GM23338 (cell line): ENCODE data around the gene CCDC69.

Source experiments
- CREB1 ChIP-seq: fragments of 250-450 bp; sonication (Bioruptor Pico); IDR thresholded peaks from 2 replicates; pipeline ENCODE4 v1.5.0; 2020; ENCODE audit warnings: low read depth, mild to moderate bottlenecking, moderate library complexity
- EZH2 ChIP-seq: fragments of 200-600 bp; sonication (generic); IDR thresholded peaks from one replicate; pipeline ENCODE4 v1.8.0; 2017; ENCODE audit warnings: antibody characterized with exemption, mild to moderate bottlenecking, low read depth; ENCODE audit not compliant: unreplicated experiment
- EZH2phosphoT487 ChIP-seq: fragments of 200-600 bp; sonication (generic); IDR thresholded peaks from one replicate; pipeline ENCODE4 v1.8.1; 2018; ENCODE audit warnings: antibody characterized with exemption; ENCODE audit not compliant: unreplicated experiment
- JUNB ChIP-seq: IDR thresholded peaks from one replicate; pipeline ENCODE4 v1.6.1; 2016; ENCODE audit warnings: antibody characterized with exemption; ENCODE audit not compliant: unreplicated experiment
- NANOG ChIP-seq: IDR thresholded peaks from 2 replicates; pipeline ENCODE4 v1.6.1; 2016; ENCODE audit warnings: antibody characterized with exemption, borderline replicate concordance
- POLR2AphosphoS5 ChIP-seq: IDR thresholded peaks from 2 replicates; pipeline ENCODE4 v1.6.1; 2016; ENCODE audit warnings: antibody characterized with exemption, low read depth
- REST ChIP-seq: IDR thresholded peaks from one replicate; pipeline ENCODE4 v1.6.1; 2018; ENCODE audit warnings: antibody characterized with exemption; ENCODE audit not compliant: unreplicated experiment
- STAT1 ChIP-seq: IDR thresholded peaks from one replicate; pipeline ENCODE4 v1.6.1; 2016; ENCODE audit warnings: antibody characterized with exemption; ENCODE audit not compliant: unreplicated experiment
- ZNF331 ChIP-seq: fragments of 250-450 bp; sonication (Bioruptor Pico); IDR thresholded peaks from 2 replicates; pipeline ENCODE4 v1.5.0; 2020; ENCODE audit warnings: low read depth, mild to moderate bottlenecking, moderate library complexity
- TF ChIP-seq, protein P1 (sequence below), 2 experiments: fragments of 200-600 bp in 1 of 2; sonication (generic) in 1 of 2; conservative IDR thresholded peaks; 2 replicates each; pipeline versions ENCODE4 v1.5.1 to v1.6.1; 2016 to 2017; ENCODE audit warnings: antibody characterized with exemption in 2 of 2, low read depth in 2 of 2, mild to moderate bottlenecking in 2 of 2, moderate library complexity in 1 of 2
- TF ChIP-seq, protein P2 (sequence below): IDR thresholded peaks from 2 replicates; pipeline ENCODE4 v1.6.1; 2016; ENCODE audit warnings: antibody characterized with exemption

- TF ChIP-seq POLR2AphosphoS5 (no peak), EZH2 (no peak), JUNB (no peak), REST (no peak), EZH2phosphoT487 (no peak), ZNF331 (CRISPR knock-in tag) (no peak), NANOG (no peak), STAT1 (no peak), CREB1 (CRISPR knock-in tag) (no peak)
- TF ChIP-seq, protein P1, sequence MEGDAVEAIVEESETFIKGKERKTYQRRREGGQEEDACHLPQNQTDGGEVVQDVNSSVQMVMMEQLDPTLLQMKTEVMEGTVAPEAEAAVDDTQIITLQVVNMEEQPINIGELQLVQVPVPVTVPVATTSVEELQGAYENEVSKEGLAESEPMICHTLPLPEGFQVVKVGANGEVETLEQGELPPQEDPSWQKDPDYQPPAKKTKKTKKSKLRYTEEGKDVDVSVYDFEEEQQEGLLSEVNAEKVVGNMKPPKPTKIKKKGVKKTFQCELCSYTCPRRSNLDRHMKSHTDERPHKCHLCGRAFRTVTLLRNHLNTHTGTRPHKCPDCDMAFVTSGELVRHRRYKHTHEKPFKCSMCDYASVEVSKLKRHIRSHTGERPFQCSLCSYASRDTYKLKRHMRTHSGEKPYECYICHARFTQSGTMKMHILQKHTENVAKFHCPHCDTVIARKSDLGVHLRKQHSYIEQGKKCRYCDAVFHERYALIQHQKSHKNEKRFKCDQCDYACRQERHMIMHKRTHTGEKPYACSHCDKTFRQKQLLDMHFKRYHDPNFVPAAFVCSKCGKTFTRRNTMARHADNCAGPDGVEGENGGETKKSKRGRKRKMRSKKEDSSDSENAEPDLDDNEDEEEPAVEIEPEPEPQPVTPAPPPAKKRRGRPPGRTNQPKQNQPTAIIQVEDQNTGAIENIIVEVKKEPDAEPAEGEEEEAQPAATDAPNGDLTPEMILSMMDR (conservative IDR thresholded peaks at IDR 0.05; ENCODE audit: low read depth in 2 of 2), result no peak
- TF ChIP-seq, protein P2, sequence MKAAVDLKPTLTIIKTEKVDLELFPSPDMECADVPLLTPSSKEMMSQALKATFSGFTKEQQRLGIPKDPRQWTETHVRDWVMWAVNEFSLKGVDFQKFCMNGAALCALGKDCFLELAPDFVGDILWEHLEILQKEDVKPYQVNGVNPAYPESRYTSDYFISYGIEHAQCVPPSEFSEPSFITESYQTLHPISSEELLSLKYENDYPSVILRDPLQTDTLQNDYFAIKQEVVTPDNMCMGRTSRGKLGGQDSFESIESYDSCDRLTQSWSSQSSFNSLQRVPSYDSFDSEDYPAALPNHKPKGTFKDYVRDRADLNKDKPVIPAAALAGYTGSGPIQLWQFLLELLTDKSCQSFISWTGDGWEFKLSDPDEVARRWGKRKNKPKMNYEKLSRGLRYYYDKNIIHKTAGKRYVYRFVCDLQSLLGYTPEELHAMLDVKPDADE, result no peak
Observed at GRCh38 chr5:151191661-151192060, 32.2 kb downstream of the CCDC69 start.
